ENCODE data around the gene RBM33.

Gene RBM33

DNA sequence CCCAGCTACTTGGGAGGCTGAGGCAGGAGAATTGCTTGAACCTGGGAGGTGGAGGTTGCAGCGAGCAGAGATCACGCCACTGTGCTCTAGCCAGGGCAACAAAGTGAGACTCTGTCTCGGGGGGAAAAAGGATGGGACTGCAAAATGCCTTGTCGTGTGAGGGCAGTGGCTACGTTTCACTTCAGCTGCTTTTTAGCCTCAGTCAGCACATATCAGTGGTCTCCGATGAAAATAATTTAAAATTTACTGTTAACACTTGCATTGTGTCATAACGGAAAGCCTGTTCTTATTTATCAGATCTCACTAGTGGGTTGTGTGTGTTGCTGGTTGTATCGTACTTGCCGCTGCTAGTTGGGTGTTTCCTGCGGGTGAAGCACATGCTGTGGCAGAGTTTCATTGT, 61.9 kb downstream of the RBM33 start:
- H3K27me3 ChIP-seq (ENCODE audit: control insufficient read depth in 3 of 3, insufficient read depth in 3 of 3, low read depth in 1 of 3, low read length in 3 of 3), result no peaks in the 10 kb centered on the region
- no peaks in the 10 kb centered on the region for H3K4me1 ChIP-seq (ENCODE audit: control insufficient read depth in 2 of 2, insufficient read depth in 1 of 2, low read depth in 1 of 2, low read length in 2 of 2)
- H3K4me3 ChIP-seq (ENCODE audit: low read length in 2 of 2), result no peak overlapping the region
- H3K9me3 ChIP-seq (replicated peaks in 1 of 2; ENCODE audit: control insufficient read depth in 2 of 2, insufficient read depth in 1 of 2, low read depth in 1 of 2, low read length in 2 of 2), result no peaks in the 10 kb centered on the region
- no peak overlapping the region for H3K14ac ChIP-seq (ENCODE audit: low read length)
- H2BK12ac ChIP-seq (ENCODE audit: low read length), result no peak overlapping the region
- no peaks in the 10 kb centered on the region for H3K79me1 ChIP-seq (ENCODE audit: low read depth, low read length)
- H4K8ac ChIP-seq (ENCODE audit: low read depth, low read length), result no peak overlapping the region
- H3K36me3 ChIP-seq (replicated peaks in 1 of 2; ENCODE audit: control insufficient read depth in 2 of 2, insufficient read depth in 2 of 2, low read length in 2 of 2), result peaks cover 35 to 100% of the 10 kb centered on the region in 2 donors
- no peak overlapping the region for H3K27ac ChIP-seq (replicated peaks; ENCODE audit: low read length)
- DNase-seq (ENCODE audit: low spot score), result no peak
- H3K4me2 ChIP-seq (ENCODE audit: insufficient read depth, low read length, poor library complexity, severe bottlenecking), result no peak overlapping the region
- H2BK15ac ChIP-seq (ENCODE audit: low read length), result no peak overlapping the region
- no CpG with 5 or more reads among the region's 10 CpGs for WGBS, 2 donors (ENCODE audit: extremely low coverage in 2 of 2, insufficient read length in 2 of 2, insufficient replicate concordance in 1 of 2)
- no peak overlapping the region for H2BK5ac ChIP-seq (ENCODE audit: low read length)
- H2AK5ac ChIP-seq (ENCODE audit: low read depth, low read length), result no peak overlapping the region
- H2BK120ac ChIP-seq (ENCODE audit: low read depth, low read length), result no peak overlapping the region
- no peak overlapping the region for H2AFZ ChIP-seq (ENCODE audit: low read length)
- H4K91ac ChIP-seq (ENCODE audit: low read depth, low read length, poor library complexity), result no peak overlapping the region
- H3K23ac ChIP-seq (ENCODE audit: low read depth, low read length, poor library complexity), result no peak overlapping the region
- H3K18ac ChIP-seq (ENCODE audit: low read length), result no peak overlapping the region
- no peak overlapping the region for H3K4ac ChIP-seq (ENCODE audit: low read length)
- H3K9ac ChIP-seq (ENCODE audit: low read depth, low read length, poor library complexity), result no peak overlapping the region

DNA sequence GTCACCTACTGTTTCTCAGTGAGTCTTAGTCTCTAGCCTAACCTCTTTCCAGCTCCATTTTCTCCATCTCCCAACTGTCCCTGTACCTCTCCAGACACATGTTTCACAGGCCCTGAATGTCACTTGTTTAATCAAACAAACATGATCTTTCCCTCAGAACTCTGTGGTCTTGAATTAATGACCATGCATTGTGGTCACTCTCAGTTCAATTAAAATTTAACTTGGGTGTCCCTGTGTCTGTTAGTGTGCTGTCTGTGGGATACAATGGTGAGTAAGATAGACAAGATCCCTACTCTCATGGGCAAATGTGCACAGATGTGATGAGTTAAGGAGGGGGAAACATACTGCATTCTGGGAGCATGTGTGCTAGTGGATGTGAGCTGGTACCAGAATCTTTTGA, 65.0 kb downstream of the RBM33 start:
- H2AK5ac ChIP-seq (ENCODE audit: low read depth, low read length), result no peak overlapping the region
- H3K14ac ChIP-seq (ENCODE audit: low read length), result no peak overlapping the region
- DNase-seq (ENCODE audit: low spot score), result no peak
- no peak overlapping the region for H2BK12ac ChIP-seq (ENCODE audit: low read length)
- no peak overlapping the region for H4K91ac ChIP-seq (ENCODE audit: low read depth, low read length, poor library complexity)
- H3K9ac ChIP-seq (ENCODE audit: low read depth, low read length, poor library complexity), result no peak overlapping the region
- no peak overlapping the region for H3K4ac ChIP-seq (ENCODE audit: low read length)
- H3K27ac ChIP-seq (replicated peaks; ENCODE audit: low read length), result no peak overlapping the region
- no peak overlapping the region for H4K8ac ChIP-seq (ENCODE audit: low read depth, low read length)
- H2AFZ ChIP-seq (ENCODE audit: low read length), result no peak overlapping the region
- H3K4me2 ChIP-seq (ENCODE audit: insufficient read depth, low read length, poor library complexity, severe bottlenecking), result no peak overlapping the region
- no peak overlapping the region for H2BK120ac ChIP-seq (ENCODE audit: low read depth, low read length)
- no peak overlapping the region for H3K23ac ChIP-seq (ENCODE audit: low read depth, low read length, poor library complexity)
- no peaks in the 10 kb centered on the region for H3K4me1 ChIP-seq (ENCODE audit: control insufficient read depth in 2 of 2, insufficient read depth in 1 of 2, low read depth in 1 of 2, low read length in 2 of 2)
- H2BK15ac ChIP-seq (ENCODE audit: low read length), result no peak overlapping the region
- no peak overlapping the region for H3K18ac ChIP-seq (ENCODE audit: low read length)
- no peaks in the 10 kb centered on the region for H3K27me3 ChIP-seq (ENCODE audit: control insufficient read depth in 3 of 3, insufficient read depth in 3 of 3, low read depth in 1 of 3, low read length in 3 of 3)
- no peak overlapping the region for H3K4me3 ChIP-seq (ENCODE audit: low read length in 2 of 2)
- peaks cover 40 to 100% of the 10 kb centered on the region in 2 donors for H3K36me3 ChIP-seq (replicated peaks in 1 of 2; ENCODE audit: control insufficient read depth in 2 of 2, insufficient read depth in 2 of 2, low read length in 2 of 2)
- H3K79me1 ChIP-seq (ENCODE audit: low read depth, low read length), result peaks cover 10% of the 10 kb centered on the region
- H3K9me3 ChIP-seq (replicated peaks in 1 of 2; ENCODE audit: control insufficient read depth in 2 of 2, insufficient read depth in 1 of 2, low read depth in 1 of 2, low read length in 2 of 2), result no peaks in the 10 kb centered on the region
- H2BK5ac ChIP-seq (ENCODE audit: low read length), result no peak overlapping the region

DNA sequence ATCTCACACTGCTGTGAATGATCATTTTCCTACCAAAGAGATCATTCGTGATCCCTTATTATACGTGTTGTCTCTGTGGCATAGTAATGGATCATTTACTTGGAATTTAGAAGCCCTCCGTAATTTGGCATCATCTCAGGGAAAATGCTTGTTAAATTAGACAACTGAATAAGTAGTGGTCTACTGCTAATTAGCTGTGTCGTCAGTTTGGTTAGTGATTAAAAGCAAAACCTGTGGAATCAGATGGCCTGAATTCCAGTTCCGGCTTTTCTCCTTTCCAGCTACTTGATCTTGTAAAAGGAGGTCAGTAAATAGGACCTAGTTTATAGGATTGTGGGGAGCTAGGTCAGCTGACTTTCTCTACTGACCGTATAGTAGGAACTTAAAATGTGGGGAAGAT, 65.6 kb downstream of the RBM33 start:
- no peak overlapping the region for H2BK12ac ChIP-seq (ENCODE audit: low read length)
- H2BK15ac ChIP-seq (ENCODE audit: low read length), result no peak overlapping the region
- H3K9ac ChIP-seq (ENCODE audit: low read depth, low read length, poor library complexity), result no peak overlapping the region
- H3K18ac ChIP-seq (ENCODE audit: low read length), result no peak overlapping the region
- no peak overlapping the region for H2AK5ac ChIP-seq (ENCODE audit: low read depth, low read length)
- no peak overlapping the region for H3K4me3 ChIP-seq (ENCODE audit: low read length in 2 of 2)
- WGBS, 2 donors (ENCODE audit: extremely low coverage in 2 of 2, insufficient read length in 2 of 2, insufficient replicate concordance in 1 of 2), result no CpG with 5 or more reads among the region's 6 CpGs
- H3K23ac ChIP-seq (ENCODE audit: low read depth, low read length, poor library complexity), result no peak overlapping the region
- H3K4me2 ChIP-seq (ENCODE audit: insufficient read depth, low read length, poor library complexity, severe bottlenecking), result no peak overlapping the region
- no peak overlapping the region for H2AFZ ChIP-seq (ENCODE audit: low read length)
- no peak for DNase-seq (ENCODE audit: low spot score)
- H3K27me3 ChIP-seq (ENCODE audit: control insufficient read depth in 3 of 3, insufficient read depth in 3 of 3, low read depth in 1 of 3, low read length in 3 of 3), result no peaks in the 10 kb centered on the region
- H3K27ac ChIP-seq (replicated peaks; ENCODE audit: low read length), result no peak overlapping the region
- peaks cover 11% of the 10 kb centered on the region for H3K79me1 ChIP-seq (ENCODE audit: low read depth, low read length)
- H3K14ac ChIP-seq (ENCODE audit: low read length), result no peak overlapping the region
- H4K8ac ChIP-seq (ENCODE audit: low read depth, low read length), result no peak overlapping the region
- no peak overlapping the region for H4K91ac ChIP-seq (ENCODE audit: low read depth, low read length, poor library complexity)
- H3K4me1 ChIP-seq (ENCODE audit: control insufficient read depth in 2 of 2, insufficient read depth in 1 of 2, low read depth in 1 of 2, low read length in 2 of 2), result no peaks in the 10 kb centered on the region
- H2BK5ac ChIP-seq (ENCODE audit: low read length), result no peak overlapping the region
- no peaks in the 10 kb centered on the region for H3K9me3 ChIP-seq (replicated peaks in 1 of 2; ENCODE audit: control insufficient read depth in 2 of 2, insufficient read depth in 1 of 2, low read depth in 1 of 2, low read length in 2 of 2)
- H2BK120ac ChIP-seq (ENCODE audit: low read depth, low read length), result no peak overlapping the region
- H3K36me3 ChIP-seq (replicated peaks in 1 of 2; ENCODE audit: control insufficient read depth in 2 of 2, insufficient read depth in 2 of 2, low read length in 2 of 2), result peaks cover 42 to 100% of the 10 kb centered on the region in 2 donors
- no peak overlapping the region for H3K4ac ChIP-seq (ENCODE audit: low read length)

DNA sequence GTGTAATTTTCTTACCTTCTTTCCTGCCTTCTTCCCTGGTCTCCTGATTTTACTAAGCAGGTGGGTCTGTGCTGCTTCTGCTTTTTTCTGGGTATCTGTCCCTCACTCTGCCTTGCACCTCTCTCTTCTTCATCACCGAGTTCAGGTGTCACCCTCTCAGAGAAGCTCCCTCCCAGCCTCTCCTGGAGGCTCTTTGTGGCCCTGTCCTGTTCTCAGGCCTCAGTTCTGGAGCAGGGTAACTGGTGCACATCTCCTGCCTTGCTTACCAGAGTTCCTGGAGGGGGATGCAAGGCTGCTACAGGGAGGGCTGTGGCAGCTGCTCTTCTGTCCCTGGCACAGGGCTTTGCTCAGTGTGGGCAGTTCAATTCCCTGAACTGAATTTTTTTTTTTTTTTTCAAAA, 66.1 kb downstream of the RBM33 start:
- Histone ChIP-seq H3K14ac (ENCODE audit: low read length) (no peak overlapping the region), H3K36me3 (replicated peaks in 1 of 2; ENCODE audit: control insufficient read depth in 2 of 2, insufficient read depth in 2 of 2, low read length in 2 of 2) (peaks cover 46 to 100% of the 10 kb centered on the region in 2 donors), H2BK5ac (ENCODE audit: low read length) (no peak overlapping the region), H4K8ac (ENCODE audit: low read depth, low read length) (no peak overlapping the region), H3K4me2 (ENCODE audit: insufficient read depth, low read length, poor library complexity, severe bottlenecking) (no peak overlapping the region), H3K9me3 (replicated peaks in 1 of 2; ENCODE audit: control insufficient read depth in 2 of 2, insufficient read depth in 1 of 2, low read depth in 1 of 2, low read length in 2 of 2) (no peaks in the 10 kb centered on the region), H2AK5ac (ENCODE audit: low read depth, low read length) (no peak overlapping the region), H3K4me3 (ENCODE audit: low read length in 2 of 2) (no peak overlapping the region), H4K91ac (ENCODE audit: low read depth, low read length, poor library complexity) (no peak overlapping the region), H3K27ac (replicated peaks; ENCODE audit: low read length) (no peak overlapping the region), H2BK12ac (ENCODE audit: low read length) (no peak overlapping the region), H3K79me1 (ENCODE audit: low read depth, low read length) (peaks cover 11% of the 10 kb centered on the region), H3K27me3 (ENCODE audit: control insufficient read depth in 3 of 3, insufficient read depth in 3 of 3, low read depth in 1 of 3, low read length in 3 of 3) (no peaks in the 10 kb centered on the region), H2AFZ (ENCODE audit: low read length) (no peak overlapping the region), H2BK120ac (ENCODE audit: low read depth, low read length) (no peak overlapping the region), H3K4ac (ENCODE audit: low read length) (no peak overlapping the region), H3K9ac (ENCODE audit: low read depth, low read length, poor library complexity) (no peak overlapping the region), H2BK15ac (ENCODE audit: low read length) (no peak overlapping the region), H3K18ac (ENCODE audit: low read length) (no peak overlapping the region), H3K4me1 (ENCODE audit: control insufficient read depth in 2 of 2, insufficient read depth in 1 of 2, low read depth in 1 of 2, low read length in 2 of 2) (no peaks in the 10 kb centered on the region), H3K23ac (ENCODE audit: low read depth, low read length, poor library complexity) (no peak overlapping the region)
- no peak for DNase-seq (ENCODE audit: low spot score)
- no CpG with 5 or more reads among the region's 1 CpG for WGBS, 2 donors (ENCODE audit: extremely low coverage in 2 of 2, insufficient read length in 2 of 2, insufficient replicate concordance in 1 of 2)
